BE2C (cell line): ENCODE results near the gene TMEM203.

Source experiments
- DNase-seq: peaks from one replicate; pipeline ENCODE4 v3.0.0-alpha.2; 2020
- H3K27me3 ChIP-seq: fragments of 250-450 bp; sonication (Bioruptor Pico); 2 replicates; pipeline ENCODE4 v1.5.1; 2020; ENCODE audit warnings: mild to moderate bottlenecking
- H3K36me3 ChIP-seq: fragments of 250-450 bp; sonication (Bioruptor Pico); 2 replicates; pipeline ENCODE4 v1.5.1; 2020; ENCODE audit warnings: mild to moderate bottlenecking
- H3K4me1 ChIP-seq: fragments of 250-450 bp; sonication (Bioruptor Pico); 2 replicates; pipeline ENCODE4 v1.5.1; 2020
- H3K4me3 ChIP-seq: 2 replicates; pipeline ENCODE4 v1.5.1; 2011; ENCODE audit warnings: low read depth, low read length
- H3K9me3 ChIP-seq: fragments of 250-450 bp; sonication (Bioruptor Pico); 2 replicates; pipeline ENCODE4 v1.5.1; 2020
- TF ChIP-seq, protein P1 (sequence below): IDR thresholded peaks from 2 replicates; pipeline ENCODE4 v1.5.1; 2012; ENCODE audit warnings: mild to moderate bottlenecking, low read depth, low read length

TMEM203 gene

DNA sequence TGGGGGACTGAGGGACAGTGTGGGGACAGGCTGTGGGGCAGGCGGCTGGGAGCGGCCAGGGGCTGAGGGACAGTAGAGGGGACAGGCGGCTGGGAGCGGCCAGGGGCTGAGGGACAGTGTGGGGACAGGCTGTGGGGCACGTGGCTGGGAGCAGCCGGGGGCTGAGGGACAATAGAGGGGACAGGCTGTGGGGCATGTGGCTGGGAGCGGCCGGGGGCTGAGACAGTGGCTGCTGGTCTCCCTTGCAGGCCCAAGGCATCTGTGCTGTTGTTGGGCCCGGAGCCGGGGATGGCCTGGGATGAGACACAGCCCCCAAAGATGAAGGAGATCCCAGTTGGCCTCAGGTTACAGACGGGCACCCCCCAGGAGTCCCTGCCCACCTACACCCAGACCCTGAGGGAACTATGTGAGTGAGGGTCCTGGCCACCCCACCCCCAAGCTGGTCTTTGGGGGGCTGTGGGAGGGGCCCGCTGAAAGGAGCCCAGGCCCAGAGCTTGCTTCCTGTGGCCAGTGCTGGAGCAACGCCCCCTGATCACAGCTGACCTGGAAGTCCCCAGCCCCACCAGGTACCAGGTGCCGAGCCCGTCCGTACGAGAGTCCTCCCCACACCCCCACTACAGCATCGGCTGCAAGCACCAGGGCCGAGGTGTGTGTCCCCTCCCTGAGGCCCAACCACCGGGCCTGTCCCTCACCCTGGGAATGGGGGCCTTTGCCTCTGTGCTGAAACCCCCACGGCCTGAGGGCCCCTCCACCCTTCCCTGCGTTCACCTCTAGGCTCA lies 46.2 kb upstream of the TMEM203 start:
- Histone ChIP-seq H3K9me3 (no peaks in the 10 kb centered on the region), H3K4me1 (peaks cover 4% of the 10 kb centered on the region), H3K4me3 (no peak overlapping the region), H3K36me3 (peaks cover 6% of the 10 kb centered on the region), H3K27me3 (no peaks in the 10 kb centered on the region)
- TF ChIP-seq, protein P1, sequence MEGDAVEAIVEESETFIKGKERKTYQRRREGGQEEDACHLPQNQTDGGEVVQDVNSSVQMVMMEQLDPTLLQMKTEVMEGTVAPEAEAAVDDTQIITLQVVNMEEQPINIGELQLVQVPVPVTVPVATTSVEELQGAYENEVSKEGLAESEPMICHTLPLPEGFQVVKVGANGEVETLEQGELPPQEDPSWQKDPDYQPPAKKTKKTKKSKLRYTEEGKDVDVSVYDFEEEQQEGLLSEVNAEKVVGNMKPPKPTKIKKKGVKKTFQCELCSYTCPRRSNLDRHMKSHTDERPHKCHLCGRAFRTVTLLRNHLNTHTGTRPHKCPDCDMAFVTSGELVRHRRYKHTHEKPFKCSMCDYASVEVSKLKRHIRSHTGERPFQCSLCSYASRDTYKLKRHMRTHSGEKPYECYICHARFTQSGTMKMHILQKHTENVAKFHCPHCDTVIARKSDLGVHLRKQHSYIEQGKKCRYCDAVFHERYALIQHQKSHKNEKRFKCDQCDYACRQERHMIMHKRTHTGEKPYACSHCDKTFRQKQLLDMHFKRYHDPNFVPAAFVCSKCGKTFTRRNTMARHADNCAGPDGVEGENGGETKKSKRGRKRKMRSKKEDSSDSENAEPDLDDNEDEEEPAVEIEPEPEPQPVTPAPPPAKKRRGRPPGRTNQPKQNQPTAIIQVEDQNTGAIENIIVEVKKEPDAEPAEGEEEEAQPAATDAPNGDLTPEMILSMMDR = no peak
- no peak for DNase-seq

DNA sequence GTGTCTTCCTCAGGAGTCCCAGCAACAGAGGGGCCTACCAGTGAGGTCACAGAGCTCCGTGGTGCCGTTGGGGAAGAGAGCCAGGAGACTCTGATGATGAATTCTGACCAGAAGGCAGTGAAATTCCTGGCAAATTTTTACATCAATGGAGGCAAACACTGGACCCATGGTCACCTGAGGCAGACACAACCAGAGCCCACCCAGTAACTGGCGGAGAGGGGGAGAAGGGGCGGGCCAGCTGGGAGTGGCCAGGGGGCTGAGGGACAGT lies 45.7 kb upstream of the TMEM203 start, which contains the start of gene STPG3:
Gene STPG3, plus strand, starts transcription at position 93 of the 268 bp plus-strand sequence. Its CDS starts 1 bp downstream, at position 94.
- no peaks in the 10 kb centered on the region for H3K9me3 ChIP-seq
- H3K4me1 ChIP-seq = peaks cover under 1% of the 10 kb centered on the region; the same call in 1 of the 2 replicates
- H3K36me3 ChIP-seq = peaks cover under 1% of the 10 kb centered on the region; the same call in 1 of the 2 replicates
- no peak within 1 kb of the TSS for H3K4me3 ChIP-seq
- TF ChIP-seq, protein P1 = no peak
- H3K27me3 ChIP-seq = no peaks in the 10 kb centered on the region
- DNase-seq = no peak

DNA sequence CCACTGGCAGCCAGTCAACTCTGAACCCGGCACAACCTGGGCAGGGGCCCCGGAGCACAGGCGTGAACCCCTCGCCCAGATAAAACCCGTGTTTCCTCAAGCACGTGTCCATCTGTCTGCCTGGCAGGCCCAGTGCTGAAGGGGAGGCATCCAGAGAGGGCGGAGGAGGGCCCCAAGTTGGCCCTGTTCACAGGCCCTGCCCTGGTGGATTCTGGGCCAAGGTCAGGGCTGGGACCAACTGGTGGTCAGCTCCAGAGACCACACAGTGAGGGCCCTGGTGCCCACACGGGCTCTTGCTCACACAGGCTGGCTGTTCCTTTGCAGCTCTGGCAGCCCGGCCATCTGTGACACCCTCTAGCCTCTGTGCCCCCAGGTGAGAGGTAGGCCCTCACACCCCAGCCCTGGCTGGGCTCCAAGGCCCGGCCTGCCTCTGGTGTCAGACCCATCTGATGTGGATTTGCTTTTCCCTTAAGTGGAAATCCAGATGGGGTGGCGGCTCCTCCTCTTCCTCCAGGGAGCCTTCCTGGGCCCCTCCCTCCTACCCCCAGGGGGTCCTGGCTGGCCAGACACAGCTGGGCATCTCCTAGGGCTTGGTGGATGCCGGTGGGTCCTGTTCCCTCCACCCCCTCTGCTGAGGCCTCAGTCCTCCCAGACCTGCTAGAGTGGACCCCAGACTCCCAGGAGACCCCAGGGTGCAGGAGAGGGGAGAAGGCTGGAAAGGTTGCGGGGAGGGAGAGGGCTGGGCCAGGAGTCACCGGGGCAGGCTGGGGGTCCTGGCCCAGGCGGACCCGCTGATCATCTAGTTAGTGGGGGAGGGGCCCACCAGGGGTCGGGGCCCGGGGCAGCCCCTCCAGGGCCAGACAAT lies 45.1 kb upstream of the TMEM203 start:
- Histone ChIP-seq H3K4me3 (no peak overlapping the region), H3K36me3 (no peaks in the 10 kb centered on the region), H3K9me3 (no peaks in the 10 kb centered on the region), H3K27me3 (no peaks in the 10 kb centered on the region), H3K4me1 (no peaks in the 10 kb centered on the region)
- DNase-seq = no peak
- TF ChIP-seq, protein P1 = no peak

DNA sequence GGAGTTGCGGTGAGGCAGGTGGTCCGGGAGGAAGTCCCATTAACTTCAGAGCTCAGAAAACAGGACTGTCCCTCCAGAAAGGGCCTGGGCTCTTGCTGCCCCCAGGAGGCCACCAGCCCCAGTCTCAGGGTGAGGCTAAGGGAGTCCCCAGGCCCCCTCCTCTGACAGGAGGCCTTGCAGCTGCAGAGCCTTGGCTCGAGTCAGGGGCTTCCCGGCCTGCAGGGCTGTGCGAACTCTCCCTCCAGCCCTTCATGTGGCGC lies 42.4 kb upstream of the TMEM203 start:
- TF ChIP-seq, protein P1 = no peak
- Histone ChIP-seq H3K9me3 (no peaks in the 10 kb centered on the region), H3K36me3 (peaks cover 12% of the 10 kb centered on the region), H3K27me3 (no peaks in the 10 kb centered on the region), H3K4me1 (peaks cover 12% of the 10 kb centered on the region), H3K4me3 (no peak overlapping the region)
- no peak for DNase-seq

DNA sequence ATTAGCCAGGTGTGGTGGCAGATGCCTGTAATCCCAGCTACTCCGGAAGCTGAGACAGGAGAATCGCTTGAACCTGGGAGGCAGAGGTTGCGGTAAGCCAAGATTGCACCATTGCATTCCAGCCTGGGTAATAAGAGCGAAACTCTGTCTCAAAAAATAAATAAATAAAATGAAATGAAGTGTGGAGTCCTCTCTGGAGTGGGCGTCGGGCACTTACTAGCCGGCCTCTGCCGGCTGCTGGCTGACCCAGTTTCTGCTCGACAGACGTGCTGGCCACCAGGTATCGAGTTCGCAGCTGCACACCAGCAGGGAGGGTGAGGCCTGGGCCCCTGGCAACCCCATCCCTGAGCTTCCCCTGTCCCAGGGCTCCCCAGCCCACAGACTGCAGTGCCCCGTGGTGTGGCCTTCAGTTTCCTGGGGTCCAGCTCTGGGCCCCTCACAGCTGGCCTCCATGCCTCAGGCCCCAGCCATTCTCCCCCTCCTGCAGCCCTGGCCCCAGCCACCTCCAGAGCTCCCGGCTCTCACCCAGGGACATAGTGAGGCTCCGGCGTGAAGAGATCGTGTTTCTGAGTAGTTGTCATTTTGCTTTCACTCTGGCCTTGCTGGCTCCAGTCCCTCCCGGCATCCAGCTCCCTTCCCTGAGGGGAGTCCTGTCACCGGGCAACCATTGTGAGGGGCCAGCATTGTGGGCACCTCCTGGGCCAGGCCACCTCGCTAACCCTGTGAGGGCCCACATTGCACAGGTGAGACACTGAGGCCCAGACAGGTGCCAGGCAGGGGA lies 41.9 kb upstream of the TMEM203 start:
- H3K9me3 ChIP-seq = no peaks in the 10 kb centered on the region
- peaks cover 15% of the 10 kb centered on the region for H3K4me1 ChIP-seq
- DNase-seq = no peak
- H3K4me3 ChIP-seq = no peak overlapping the region
- H3K27me3 ChIP-seq = no peaks in the 10 kb centered on the region
- H3K36me3 ChIP-seq = peaks cover 17% of the 10 kb centered on the region
- TF ChIP-seq, protein P1 = no peak
